H54 (cell line): ENCODE results near the gene ERC2.
A peak's percentile ranks its signal among the peaks of the same experiment; 100 is the strongest.

ENCODE experiments used
- DNase-seq: peaks from one replicate; pipeline ENCODE4 v3.0.0; 2011; ENCODE audit warnings: low spot score, mixed read lengths; ENCODE audit not compliant: insufficient read length
- FAIRE-seq: peaks from 3 replicates; lab custom pipeline; 2011; peaks lifted over from hg19 to GRCh38; lab: Jason Lieb, UNC
- POLR2A ChIP-seq: IDR thresholded peaks from 2 replicates; pipeline ENCODE4 v1.6.1; 2011; ENCODE audit warnings: low read depth, mild to moderate bottlenecking, low read length

ERC2 gene

GRCh38 chr3:55500555-55501330, 967.5 kb downstream of the ERC2 start:
- DNase-seq (no peak), FAIRE-seq (no peak)
- no peak for TF ChIP-seq POLR2A

GRCh38 chr3:55498520-55498919, 969.7 kb downstream of the ERC2 start:
- no peak for FAIRE-seq
- no peak for TF ChIP-seq POLR2A
- DNase-seq, result no peak

- no peak for DNase-seq
- TF ChIP-seq POLR2A, result no peak
- FAIRE-seq, result no peak
Measured at GRCh38 chr3:55497250-55497649, 971.0 kb downstream of the ERC2 start.

- FAIRE-seq, result no peak
- no peak for TF ChIP-seq POLR2A
- DNase-seq, result no peak
Measured at GRCh38 chr3:55494976-55495375, 973.3 kb downstream of the ERC2 start.

- DNase-seq, result no peak
- no peak for FAIRE-seq
- TF ChIP-seq POLR2A, result no peak
Measured at GRCh38 chr3:55492976-55493375, 975.3 kb downstream of the ERC2 start.

GRCh38 chr3:55491296-55491816, 976.9 kb downstream of the ERC2 start:
- DNase-seq, result no peak
- no peak for TF ChIP-seq POLR2A
- no peak for FAIRE-seq

GRCh38 chr3:55490276-55490913, 977.9 kb downstream of the ERC2 start:
- TF ChIP-seq POLR2A, result no peak
- FAIRE-seq (no peak), DNase-seq (no peak)

- no peak for TF ChIP-seq POLR2A
- DNase-seq (no peak), FAIRE-seq (no peak)
Measured at GRCh38 chr3:55489798-55490132, 978.5 kb downstream of the ERC2 start.

- no peak for FAIRE-seq
- 0 out of 2 replicates have a peak, but pooled peaks have one; percentile 30 for TF ChIP-seq POLR2A
- DNase-seq, result peak; percentile 74
Measured at GRCh38 chr3:55488398-55489055, 979.7 kb downstream of the ERC2 start.

- FAIRE-seq, result no peak
- TF ChIP-seq POLR2A, result peak; percentile 53; the same call in 1 of the 2 replicates
- peak; percentile 39 for DNase-seq
Measured at GRCh38 chr3:55487381-55488241, 980.7 kb downstream of the ERC2 start.

- no peak for DNase-seq
- no peak for FAIRE-seq
- no peak for TF ChIP-seq POLR2A
Measured at GRCh38 chr3:55486857-55487380, 981.3 kb downstream of the ERC2 start, which contains the start of gene WNT5A. Gene WNT5A (minus strand): TSS chr3:55487306. CDS start chr3:55486985, 321 bp downstream.

- FAIRE-seq (no peak), DNase-seq (no peak)
- TF ChIP-seq POLR2A, result no peak
Measured at GRCh38 chr3:55486101-55486856, 982.0 kb downstream of the ERC2 start.
